CD4-positive, alpha-beta T cell treated with Interleukin-17A for 1 hour (primary cell): ENCODE data around the gene KHSRP.
A peak's percentile ranks its signal among the peaks of the same experiment; 100 is the strongest.
"Not testable (repeated sequence)": the region's sequence is repeated elsewhere in the genome, so short reads cannot be mapped to it uniquely, and the experiment has no call there.

Source experiments
- DNase-seq: peaks from one replicate; pipeline ENCODE4 v3.0.0-alpha.2; 2020

Gene KHSRP

DNA sequence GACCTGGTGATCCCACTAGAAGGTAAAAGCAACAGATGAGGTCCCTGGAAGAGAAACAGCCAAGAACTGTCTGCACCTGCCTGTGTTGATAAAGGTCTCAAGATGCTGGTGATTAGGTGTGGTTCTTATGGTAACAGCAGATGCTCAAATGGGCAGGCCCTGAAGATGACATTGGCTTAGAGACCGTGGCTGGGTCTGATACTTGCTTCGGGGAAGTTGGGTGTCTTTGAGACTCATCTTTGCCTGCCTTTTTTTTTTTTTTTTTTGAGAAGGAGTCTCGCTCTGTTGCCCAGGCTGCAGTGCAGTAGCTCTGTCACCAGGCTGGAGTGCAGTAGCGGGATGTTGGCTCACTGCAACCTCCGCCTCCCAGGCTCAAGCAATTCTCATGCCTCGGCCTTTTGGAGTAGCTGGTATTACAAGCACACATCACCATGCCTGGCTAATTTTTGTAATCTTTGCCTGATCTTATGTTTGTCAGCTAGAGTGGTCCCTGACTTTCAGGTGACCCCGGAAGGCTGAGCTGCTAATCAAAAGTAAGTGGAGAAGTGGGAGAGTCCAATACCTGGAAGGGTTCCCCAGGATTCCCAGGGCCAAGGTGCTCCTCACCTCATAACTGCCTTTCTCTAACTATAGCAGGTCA, 27.1 kb upstream of the KHSRP start:
- DNase-seq: no peak

GRCh38 chr19:6450166-6450565, 25.6 kb upstream of the KHSRP start:
- no peak for DNase-seq

GRCh38 chr19:6448045-6448444, 23.4 kb upstream of the KHSRP start:
- DNase-seq: no peak

GRCh38 chr19:6446452-6446851, 21.8 kb upstream of the KHSRP start:
- DNase-seq: no peak

GRCh38 chr19:6443986-6444385, 19.4 kb upstream of the KHSRP start:
- DNase-seq: no peak

GRCh38 chr19:6442087-6442688, 17.6 kb upstream of the KHSRP start:
- DNase-seq: no peak

- DNase-seq: no peak
These were observed 16.3 kb upstream of the KHSRP start for GRCh38 chr19:6440905-6441304.

GRCh38 chr19:6439743-6440142, 15.1 kb upstream of the KHSRP start:
- no peak for DNase-seq

- no peak for DNase-seq
These were observed 9.1 kb upstream of the KHSRP start, which contains the start of gene SLC25A41 for GRCh38 chr19:6433663-6434062. TSS of gene SLC25A41 (minus strand) at chr19:6433763. CDS start at chr19:6433693, 70 bp downstream.

- no peak for DNase-seq
These were observed 8.6 kb upstream of the KHSRP start for GRCh38 chr19:6433165-6433564.

DNA sequence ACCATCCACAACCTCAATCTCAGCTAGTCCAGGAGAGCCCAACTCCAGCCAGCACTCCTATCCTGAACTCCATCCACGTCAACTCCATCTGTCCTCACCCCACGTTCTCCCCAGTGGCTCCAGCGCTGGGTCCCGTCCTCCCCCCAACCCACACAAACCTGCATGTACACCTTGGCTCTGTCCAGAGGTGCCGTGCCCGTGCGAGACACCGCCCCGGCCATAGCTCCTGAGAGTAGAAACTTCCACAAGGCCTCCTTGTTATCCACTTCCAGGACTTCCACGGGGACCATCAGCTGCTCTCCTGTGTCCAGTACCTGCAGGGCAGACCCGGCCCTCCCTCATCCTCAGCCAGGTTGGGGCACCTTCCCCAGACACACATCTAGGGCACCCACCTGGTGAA, 7.3 kb upstream of the KHSRP start:
- DNase-seq: no peak

- DNase-seq: no peak
These were observed 5.0 kb upstream of the KHSRP start for GRCh38 chr19:6429419-6430221.

GRCh38 chr19:6428692-6429418, 4.2 kb upstream of the KHSRP start:
- DNase-seq: not testable (repeated sequence)

DNA sequence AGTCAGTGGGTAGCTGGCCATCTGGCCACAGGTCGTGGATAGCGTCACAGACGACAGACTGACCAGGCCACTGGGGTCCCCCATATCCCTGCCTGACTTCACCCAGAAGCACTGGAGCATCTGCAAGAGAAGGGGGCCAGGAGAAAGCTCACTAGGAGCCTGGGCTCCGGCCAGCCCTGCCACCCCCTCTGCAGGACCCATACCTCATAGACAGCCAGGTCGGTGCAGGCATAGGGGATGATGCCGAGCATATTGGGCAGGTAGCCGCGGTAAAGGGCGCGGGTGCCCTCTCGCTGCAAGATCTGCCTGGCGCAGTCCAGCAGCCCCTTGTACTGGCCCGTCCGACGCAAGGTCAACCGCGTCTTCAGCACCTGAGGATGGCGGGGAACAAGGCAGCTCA, 2.5 kb upstream of the KHSRP start:
- no peak for DNase-seq

DNA sequence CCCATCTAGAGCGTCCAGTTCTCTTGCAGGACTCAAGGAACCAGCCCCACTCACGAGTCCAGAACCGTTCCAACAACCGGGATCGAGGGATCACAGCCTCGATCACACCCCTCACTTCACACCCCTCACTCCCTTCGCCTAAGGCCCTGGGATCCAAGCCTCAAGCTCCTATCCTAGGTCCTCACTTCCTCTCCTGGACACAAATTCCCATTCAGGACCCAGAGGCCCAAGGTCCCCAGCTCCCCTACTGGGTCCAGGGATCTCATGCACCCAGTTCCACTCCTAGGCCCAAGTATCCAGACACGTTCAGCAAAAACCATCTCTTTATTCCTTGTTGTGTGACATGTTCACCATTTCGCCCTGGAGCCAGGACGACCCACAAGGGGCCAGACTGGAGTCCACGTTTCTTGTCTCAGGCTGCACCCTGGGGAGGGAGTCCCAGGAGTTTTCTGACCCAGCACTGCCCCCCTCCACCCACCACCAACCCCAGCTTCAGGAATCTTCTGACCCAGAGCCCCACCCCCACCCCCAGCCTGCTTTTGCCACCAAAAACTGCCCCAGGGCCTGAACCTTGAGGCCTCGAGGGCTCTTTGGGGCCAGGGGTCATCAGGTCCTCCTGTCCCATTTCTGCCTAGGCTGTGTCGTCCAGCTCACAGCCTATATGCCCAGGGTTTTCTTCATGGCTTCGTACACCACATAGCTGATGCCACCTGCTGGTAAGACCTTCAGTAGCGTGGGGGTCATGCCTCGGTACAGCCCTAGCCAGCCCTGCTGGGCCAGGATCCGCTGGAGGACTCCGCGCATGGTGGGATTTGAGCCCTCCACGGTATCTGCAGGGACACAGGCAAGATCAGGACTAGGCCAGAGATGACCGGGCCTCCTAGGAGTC, 1.4 kb upstream of the KHSRP start:
- no peak for DNase-seq

DNA sequence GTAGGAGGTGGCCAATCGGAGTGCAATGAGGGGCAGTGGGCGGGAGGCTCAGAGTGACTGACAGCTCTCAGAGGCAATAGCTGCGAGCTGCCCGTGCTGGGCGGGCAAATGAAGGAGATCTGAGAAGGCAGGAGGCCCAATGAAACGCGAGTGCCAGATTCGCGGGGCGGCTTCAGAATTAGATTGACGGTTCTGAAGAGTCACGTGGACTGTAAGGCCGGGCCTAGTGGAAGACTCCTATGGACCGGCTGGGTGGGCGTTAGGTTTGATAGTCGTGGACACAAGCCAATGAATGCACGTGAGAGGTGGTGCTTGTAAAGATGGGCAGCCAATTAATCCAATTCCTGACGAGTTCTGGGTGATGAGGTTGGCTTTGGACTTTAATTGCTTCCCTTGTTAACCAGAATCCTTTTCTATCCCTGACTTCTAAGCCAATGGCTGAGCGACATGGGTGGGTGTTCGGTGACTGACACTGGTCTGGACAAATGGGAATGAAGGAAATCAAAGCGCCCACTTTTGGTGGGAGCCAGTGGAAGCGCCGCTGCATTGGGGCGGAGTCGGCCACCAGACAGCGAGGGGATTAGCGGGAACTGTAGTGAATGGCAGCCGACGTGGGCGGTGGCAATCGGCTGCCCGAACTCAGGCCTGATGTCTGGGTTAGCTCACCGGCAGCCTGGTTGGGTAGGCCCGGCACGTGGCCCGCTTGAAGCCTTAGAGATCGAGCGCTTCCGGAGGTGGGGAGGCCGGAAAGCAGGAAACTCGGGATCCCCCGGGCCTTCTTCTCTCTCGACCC, 524 bp upstream of the KHSRP start:
- DNase-seq: peak; percentile 100

GRCh38 chr19:6423499-6424194, 964 bp downstream of the KHSRP start:
- DNase-seq: peak; percentile 22

DNA sequence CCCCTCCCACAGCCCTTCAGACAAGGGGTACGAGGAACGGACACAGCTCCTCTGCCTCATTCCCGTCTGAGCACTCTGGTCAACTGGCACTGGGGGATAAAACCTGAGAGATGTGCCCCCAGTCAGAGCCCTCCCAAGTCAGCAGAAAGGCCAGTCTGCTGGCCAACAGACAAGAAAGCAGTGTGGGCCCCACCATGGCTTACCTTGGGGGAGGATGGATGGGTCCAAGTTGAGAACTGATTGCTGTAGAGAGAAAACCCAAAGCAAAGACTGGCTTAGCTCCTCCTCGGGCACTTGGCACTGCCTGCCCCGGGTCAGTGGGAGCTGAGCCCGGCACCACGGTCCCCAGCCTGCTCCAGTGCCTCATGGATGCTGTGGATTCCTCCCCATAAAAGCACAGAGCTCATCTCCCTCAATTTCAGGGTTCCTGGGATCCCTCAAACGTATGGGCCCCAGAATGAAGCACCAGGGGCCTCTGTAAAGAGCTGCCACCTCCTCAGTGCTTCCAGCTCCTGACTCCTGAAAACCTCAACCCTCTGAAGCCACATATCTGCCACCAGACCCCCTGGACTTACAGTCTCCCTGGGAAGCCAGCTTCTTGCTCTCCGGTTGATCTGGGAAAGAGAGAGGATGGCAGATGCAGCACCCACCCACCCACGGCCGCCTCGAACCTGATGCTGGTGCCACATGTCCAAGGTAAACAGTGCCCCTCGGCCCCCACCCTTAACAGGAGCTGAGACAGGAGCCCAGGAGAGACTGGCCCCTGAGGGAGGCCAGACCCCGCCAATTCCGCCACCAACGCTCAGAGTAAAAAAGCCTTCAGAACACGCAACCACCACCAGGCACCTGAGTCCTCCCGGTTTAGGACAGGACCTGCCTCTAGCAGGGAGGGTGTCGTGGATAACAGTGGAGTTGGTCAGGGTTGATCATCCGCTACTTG, 3.3 kb downstream of the KHSRP start:
- DNase-seq: no peak

DNA sequence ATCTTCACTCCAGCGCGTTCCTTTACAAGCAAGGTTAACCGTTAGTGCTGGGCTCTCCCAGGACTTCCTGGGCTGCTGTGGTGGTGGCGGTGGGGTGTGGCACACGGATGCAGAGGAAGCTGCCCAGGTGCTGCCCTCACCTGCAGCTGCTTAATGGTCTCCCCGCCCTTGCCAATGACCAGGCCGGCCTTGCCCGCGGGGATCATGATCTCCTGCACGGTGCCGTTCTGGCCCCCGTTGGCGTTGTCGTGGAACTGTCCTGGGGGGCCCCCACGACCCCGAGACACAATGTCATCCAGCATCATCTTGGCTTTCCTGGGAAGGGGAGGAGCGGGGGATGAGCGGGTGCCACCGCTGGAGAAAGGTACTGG, 6.1 kb downstream of the KHSRP start:
- DNase-seq: no peak
